ENCODE data around the gene UBN1. TPM values are rescaled to one million over a fixed set of nuclear protein-coding genes. Genes with fewer than 3 reads are reported as not detected.
A peak's percentile ranks its signal among the peaks of the same experiment; 100 is the strongest.

UBN1 gene, protein sequence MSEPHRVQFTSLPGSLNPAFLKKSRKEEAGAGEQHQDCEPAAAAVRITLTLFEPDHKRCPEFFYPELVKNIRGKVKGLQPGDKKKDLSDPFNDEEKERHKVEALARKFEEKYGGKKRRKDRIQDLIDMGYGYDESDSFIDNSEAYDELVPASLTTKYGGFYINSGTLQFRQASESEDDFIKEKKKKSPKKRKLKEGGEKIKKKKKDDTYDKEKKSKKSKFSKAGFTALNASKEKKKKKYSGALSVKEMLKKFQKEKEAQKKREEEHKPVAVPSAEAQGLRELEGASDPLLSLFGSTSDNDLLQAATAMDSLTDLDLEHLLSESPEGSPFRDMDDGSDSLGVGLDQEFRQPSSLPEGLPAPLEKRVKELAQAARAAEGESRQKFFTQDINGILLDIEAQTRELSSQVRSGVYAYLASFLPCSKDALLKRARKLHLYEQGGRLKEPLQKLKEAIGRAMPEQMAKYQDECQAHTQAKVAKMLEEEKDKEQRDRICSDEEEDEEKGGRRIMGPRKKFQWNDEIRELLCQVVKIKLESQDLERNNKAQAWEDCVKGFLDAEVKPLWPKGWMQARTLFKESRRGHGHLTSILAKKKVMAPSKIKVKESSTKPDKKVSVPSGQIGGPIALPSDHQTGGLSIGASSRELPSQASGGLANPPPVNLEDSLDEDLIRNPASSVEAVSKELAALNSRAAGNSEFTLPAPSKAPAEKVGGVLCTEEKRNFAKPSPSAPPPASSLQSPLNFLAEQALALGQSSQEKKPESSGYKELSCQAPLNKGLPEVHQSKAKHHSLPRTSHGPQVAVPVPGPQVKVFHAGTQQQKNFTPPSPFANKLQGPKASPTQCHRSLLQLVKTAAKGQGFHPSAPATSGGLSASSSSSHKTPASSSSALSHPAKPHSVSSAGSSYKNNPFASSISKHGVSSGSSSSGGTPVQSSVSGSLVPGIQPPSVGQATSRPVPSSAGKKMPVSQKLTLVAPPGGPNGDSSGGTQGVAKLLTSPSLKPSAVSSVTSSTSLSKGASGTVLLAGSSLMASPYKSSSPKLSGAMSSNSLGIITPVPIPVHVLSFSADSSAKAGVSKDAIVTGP (N-terminal part only)
- total RNA-seq, result 41.9 and 42.1 TPM in 2 replicates
- long read RNA-seq, partial matches to known transcripts, result 8 of 8 reads
- long read RNA-seq, other reads (novel, unspliced or antisense), result 0 of 8 reads

GRCh38 chr16:4846901-4847773 lies at the start of gene UBN1, which contains the start of gene GLYR1:
Gene UBN1, plus strand, starts transcription at chr16:4847481. Its CDS starts 5,437 bp downstream, at chr16:4852918.
Gene GLYR1, minus strand, starts transcription at chr16:4847288. Its CDS starts 23 bp downstream, at chr16:4847265.
- peak; percentile 99 for DNase-seq (ENCODE audit: low spot score, unreplicated experiment)
- no peaks in the 10 kb centered on the region for H3K9me3 Mint-ChIP-seq (ENCODE audit: low read depth)
- H3K4me3 Mint-ChIP-seq (ENCODE audit: low read depth), result peak within 1 kb of the TSS; percentile 88
- H3K27ac Mint-ChIP-seq, result peak within 1 kb of the TSS; percentile 97
- TF ChIP-seq, protein P1, sequence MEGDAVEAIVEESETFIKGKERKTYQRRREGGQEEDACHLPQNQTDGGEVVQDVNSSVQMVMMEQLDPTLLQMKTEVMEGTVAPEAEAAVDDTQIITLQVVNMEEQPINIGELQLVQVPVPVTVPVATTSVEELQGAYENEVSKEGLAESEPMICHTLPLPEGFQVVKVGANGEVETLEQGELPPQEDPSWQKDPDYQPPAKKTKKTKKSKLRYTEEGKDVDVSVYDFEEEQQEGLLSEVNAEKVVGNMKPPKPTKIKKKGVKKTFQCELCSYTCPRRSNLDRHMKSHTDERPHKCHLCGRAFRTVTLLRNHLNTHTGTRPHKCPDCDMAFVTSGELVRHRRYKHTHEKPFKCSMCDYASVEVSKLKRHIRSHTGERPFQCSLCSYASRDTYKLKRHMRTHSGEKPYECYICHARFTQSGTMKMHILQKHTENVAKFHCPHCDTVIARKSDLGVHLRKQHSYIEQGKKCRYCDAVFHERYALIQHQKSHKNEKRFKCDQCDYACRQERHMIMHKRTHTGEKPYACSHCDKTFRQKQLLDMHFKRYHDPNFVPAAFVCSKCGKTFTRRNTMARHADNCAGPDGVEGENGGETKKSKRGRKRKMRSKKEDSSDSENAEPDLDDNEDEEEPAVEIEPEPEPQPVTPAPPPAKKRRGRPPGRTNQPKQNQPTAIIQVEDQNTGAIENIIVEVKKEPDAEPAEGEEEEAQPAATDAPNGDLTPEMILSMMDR (IDR thresholded peaks at IDR 0.05; ENCODE audit: unreplicated experiment), result no peak
- H3K27me3 Mint-ChIP-seq, result no peaks in the 10 kb centered on the region
- peaks cover 29% of the 10 kb centered on the region for H3K4me1 Mint-ChIP-seq (ENCODE audit: low read depth)
- peaks cover 8% of the 10 kb centered on the region for H3K36me3 Mint-ChIP-seq (ENCODE audit: insufficient read depth)

GRCh38 chr16:4797805-4798252 lies 49.5 kb upstream of the UBN1 start:
- H3K4me3 Mint-ChIP-seq (ENCODE audit: low read depth), result no peak overlapping the region
- H3K36me3 Mint-ChIP-seq (ENCODE audit: insufficient read depth), result peaks cover 2% of the 10 kb centered on the region
- no peak overlapping the region for H3K27ac Mint-ChIP-seq
- TF ChIP-seq, protein P1 (IDR thresholded peaks at IDR 0.05; ENCODE audit: unreplicated experiment), result no peak
- H3K27me3 Mint-ChIP-seq, result no peaks in the 10 kb centered on the region
- H3K4me1 Mint-ChIP-seq (ENCODE audit: low read depth), result peaks cover 4% of the 10 kb centered on the region
- DNase-seq (ENCODE audit: low spot score, unreplicated experiment), result no peak
- no peaks in the 10 kb centered on the region for H3K9me3 Mint-ChIP-seq (ENCODE audit: low read depth)

DNA sequence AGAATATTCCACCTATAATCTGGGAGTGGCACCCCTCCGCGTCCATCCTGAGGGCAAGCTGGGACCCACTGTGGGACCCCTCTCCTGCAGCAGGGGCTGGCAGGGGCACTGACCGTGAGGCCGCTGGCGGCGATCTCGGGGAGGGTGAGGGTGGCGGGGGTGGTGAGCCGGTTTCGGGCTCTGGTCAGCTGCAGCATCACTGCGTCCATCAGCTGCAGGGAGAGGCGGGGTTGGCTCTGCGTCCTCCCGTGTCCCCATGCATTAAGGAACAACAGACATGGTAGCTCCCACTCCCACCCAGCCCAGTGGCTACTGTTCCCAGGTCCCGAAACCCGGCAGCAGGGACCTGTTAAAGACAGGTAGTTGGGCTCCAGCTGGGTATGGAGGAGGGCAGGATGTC lies 48.8 kb upstream of the UBN1 start:
- H3K4me3 Mint-ChIP-seq (ENCODE audit: low read depth), result no peak overlapping the region
- DNase-seq (ENCODE audit: low spot score, unreplicated experiment), result no peak
- H3K9me3 Mint-ChIP-seq (ENCODE audit: low read depth), result no peaks in the 10 kb centered on the region
- no peak overlapping the region for H3K27ac Mint-ChIP-seq
- TF ChIP-seq, protein P1 (IDR thresholded peaks at IDR 0.05; ENCODE audit: unreplicated experiment), result no peak
- H3K36me3 Mint-ChIP-seq (ENCODE audit: insufficient read depth), result peaks cover 2% of the 10 kb centered on the region
- H3K27me3 Mint-ChIP-seq, result no peaks in the 10 kb centered on the region
- H3K4me1 Mint-ChIP-seq (ENCODE audit: low read depth), result peaks cover 4% of the 10 kb centered on the region

GRCh38 chr16:4799171-4799855 lies 48.0 kb upstream of the UBN1 start:
- H3K9me3 Mint-ChIP-seq (ENCODE audit: low read depth), result no peaks in the 10 kb centered on the region
- no peak overlapping the region for H3K4me3 Mint-ChIP-seq (ENCODE audit: low read depth)
- H3K27ac Mint-ChIP-seq, result peak overlapping the region; percentile 76
- no peaks in the 10 kb centered on the region for H3K27me3 Mint-ChIP-seq
- no peak for DNase-seq (ENCODE audit: low spot score, unreplicated experiment)
- peaks cover 6% of the 10 kb centered on the region for H3K4me1 Mint-ChIP-seq (ENCODE audit: low read depth)
- TF ChIP-seq, protein P1 (IDR thresholded peaks at IDR 0.05; ENCODE audit: unreplicated experiment), result no peak
- H3K36me3 Mint-ChIP-seq (ENCODE audit: insufficient read depth), result peaks cover 2% of the 10 kb centered on the region

All from progenitor cell of endocrine pancreas (in vitro differentiated cells).